22Rv1 (cell line): ENCODE data around the gene GRIK4.

Experiments
- CTCF ChIP-seq: fragments of 450-650 bp; IDR thresholded peaks from 2 replicates; pipeline ENCODE4 v1.5.1; 2017; ENCODE audit warnings: mild to moderate bottlenecking
- ZFX ChIP-seq: fragments of 450-650 bp; IDR thresholded peaks from 2 replicates; pipeline ENCODE4 v1.6.1; 2017; ENCODE audit warnings: antibody characterized with exemption, borderline replicate concordance

GRCh38 chr11:120556797-120557196 is 45.2 kb downstream of the GRIK4 start:
- TF ChIP-seq CTCF (no peak), ZFX (no peak)
